HL-60 (cell line): ENCODE data around the gene DNAJC12.
A peak's percentile ranks its signal among the peaks of the same experiment; 100 is the strongest.

ENCODE experiments used
- CTCF ChIP-seq: IDR thresholded peaks from one replicate; pipeline ENCODE4 v1.5.1; 2011; ENCODE audit warnings: low read length, control low read depth, inconsistent platforms; ENCODE audit not compliant: insufficient read depth
- GABPA ChIP-seq: IDR thresholded peaks from 2 replicates; pipeline ENCODE4 v1.6.1; 2012; ENCODE audit warnings: low read depth
- POLR2AphosphoS5 ChIP-seq: IDR thresholded peaks from 2 replicates; pipeline ENCODE4 v1.6.1; 2012; ENCODE audit warnings: low read depth
- REST ChIP-seq: IDR thresholded peaks from 2 replicates; pipeline ENCODE4 v1.6.1; 2012; ENCODE audit warnings: low read depth; ENCODE audit not compliant: insufficient replicate concordance

GRCh38 chr10:67849331-67850011 lies 11.5 kb upstream of the DNAJC12 start:
- TF ChIP-seq CTCF = no peak
- peak; percentile 77 for TF ChIP-seq POLR2AphosphoS5
- TF ChIP-seq REST = peak; percentile 24
- peak; percentile 86 for TF ChIP-seq GABPA
